ENCODE data around the gene DNAJB2.

- TF ChIP-seq, protein P1, sequence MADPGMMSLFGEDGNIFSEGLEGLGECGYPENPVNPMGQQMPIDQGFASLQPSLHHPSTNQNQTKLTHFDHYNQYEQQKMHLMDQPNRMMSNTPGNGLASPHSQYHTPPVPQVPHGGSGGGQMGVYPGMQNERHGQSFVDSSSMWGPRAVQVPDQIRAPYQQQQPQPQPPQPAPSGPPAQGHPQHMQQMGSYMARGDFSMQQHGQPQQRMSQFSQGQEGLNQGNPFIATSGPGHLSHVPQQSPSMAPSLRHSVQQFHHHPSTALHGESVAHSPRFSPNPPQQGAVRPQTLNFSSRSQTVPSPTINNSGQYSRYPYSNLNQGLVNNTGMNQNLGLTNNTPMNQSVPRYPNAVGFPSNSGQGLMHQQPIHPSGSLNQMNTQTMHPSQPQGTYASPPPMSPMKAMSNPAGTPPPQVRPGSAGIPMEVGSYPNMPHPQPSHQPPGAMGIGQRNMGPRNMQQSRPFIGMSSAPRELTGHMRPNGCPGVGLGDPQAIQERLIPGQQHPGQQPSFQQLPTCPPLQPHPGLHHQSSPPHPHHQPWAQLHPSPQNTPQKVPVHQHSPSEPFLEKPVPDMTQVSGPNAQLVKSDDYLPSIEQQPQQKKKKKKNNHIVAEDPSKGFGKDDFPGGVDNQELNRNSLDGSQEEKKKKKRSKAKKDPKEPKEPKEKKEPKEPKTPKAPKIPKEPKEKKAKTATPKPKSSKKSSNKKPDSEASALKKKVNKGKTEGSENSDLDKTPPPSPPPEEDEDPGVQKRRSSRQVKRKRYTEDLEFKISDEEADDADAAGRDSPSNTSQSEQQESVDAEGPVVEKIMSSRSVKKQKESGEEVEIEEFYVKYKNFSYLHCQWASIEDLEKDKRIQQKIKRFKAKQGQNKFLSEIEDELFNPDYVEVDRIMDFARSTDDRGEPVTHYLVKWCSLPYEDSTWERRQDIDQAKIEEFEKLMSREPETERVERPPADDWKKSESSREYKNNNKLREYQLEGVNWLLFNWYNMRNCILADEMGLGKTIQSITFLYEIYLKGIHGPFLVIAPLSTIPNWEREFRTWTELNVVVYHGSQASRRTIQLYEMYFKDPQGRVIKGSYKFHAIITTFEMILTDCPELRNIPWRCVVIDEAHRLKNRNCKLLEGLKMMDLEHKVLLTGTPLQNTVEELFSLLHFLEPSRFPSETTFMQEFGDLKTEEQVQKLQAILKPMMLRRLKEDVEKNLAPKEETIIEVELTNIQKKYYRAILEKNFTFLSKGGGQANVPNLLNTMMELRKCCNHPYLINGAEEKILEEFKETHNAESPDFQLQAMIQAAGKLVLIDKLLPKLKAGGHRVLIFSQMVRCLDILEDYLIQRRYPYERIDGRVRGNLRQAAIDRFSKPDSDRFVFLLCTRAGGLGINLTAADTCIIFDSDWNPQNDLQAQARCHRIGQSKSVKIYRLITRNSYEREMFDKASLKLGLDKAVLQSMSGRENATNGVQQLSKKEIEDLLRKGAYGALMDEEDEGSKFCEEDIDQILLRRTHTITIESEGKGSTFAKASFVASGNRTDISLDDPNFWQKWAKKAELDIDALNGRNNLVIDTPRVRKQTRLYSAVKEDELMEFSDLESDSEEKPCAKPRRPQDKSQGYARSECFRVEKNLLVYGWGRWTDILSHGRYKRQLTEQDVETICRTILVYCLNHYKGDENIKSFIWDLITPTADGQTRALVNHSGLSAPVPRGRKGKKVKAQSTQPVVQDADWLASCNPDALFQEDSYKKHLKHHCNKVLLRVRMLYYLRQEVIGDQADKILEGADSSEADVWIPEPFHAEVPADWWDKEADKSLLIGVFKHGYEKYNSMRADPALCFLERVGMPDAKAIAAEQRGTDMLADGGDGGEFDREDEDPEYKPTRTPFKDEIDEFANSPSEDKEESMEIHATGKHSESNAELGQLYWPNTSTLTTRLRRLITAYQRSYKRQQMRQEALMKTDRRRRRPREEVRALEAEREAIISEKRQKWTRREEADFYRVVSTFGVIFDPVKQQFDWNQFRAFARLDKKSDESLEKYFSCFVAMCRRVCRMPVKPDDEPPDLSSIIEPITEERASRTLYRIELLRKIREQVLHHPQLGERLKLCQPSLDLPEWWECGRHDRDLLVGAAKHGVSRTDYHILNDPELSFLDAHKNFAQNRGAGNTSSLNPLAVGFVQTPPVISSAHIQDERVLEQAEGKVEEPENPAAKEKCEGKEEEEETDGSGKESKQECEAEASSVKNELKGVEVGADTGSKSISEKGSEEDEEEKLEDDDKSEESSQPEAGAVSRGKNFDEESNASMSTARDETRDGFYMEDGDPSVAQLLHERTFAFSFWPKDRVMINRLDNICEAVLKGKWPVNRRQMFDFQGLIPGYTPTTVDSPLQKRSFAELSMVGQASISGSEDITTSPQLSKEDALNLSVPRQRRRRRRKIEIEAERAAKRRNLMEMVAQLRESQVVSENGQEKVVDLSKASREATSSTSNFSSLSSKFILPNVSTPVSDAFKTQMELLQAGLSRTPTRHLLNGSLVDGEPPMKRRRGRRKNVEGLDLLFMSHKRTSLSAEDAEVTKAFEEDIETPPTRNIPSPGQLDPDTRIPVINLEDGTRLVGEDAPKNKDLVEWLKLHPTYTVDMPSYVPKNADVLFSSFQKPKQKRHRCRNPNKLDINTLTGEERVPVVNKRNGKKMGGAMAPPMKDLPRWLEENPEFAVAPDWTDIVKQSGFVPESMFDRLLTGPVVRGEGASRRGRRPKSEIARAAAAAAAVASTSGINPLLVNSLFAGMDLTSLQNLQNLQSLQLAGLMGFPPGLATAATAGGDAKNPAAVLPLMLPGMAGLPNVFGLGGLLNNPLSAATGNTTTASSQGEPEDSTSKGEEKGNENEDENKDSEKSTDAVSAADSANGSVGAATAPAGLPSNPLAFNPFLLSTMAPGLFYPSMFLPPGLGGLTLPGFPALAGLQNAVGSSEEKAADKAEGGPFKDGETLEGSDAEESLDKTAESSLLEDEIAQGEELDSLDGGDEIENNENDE (IDR thresholded peaks at IDR 0.05; ENCODE audit: insufficient replicate concordance, low read length) = no peak
- no peak for TF ChIP-seq EP300 (IDR thresholded peaks at IDR 0.05; ENCODE audit: borderline replicate concordance in 1 of 2, low read depth in 2 of 2, low read length in 2 of 2)
- TF ChIP-seq CTCF (IDR thresholded peaks at IDR 0.05; ENCODE audit: control extremely low read depth in 1 of 3, insufficient read depth in 1 of 3, low read depth in 1 of 3, low read length in 3 of 3) = no peak
- TF ChIP-seq CHD2 (IDR thresholded peaks at IDR 0.05; ENCODE audit: low read length) = no peak
Measured at GRCh38 chr2:219314804-219315468, 35.8 kb downstream of the DNAJB2 start.

Measured in H1 (cell line).